DOHH2 (cell line): ENCODE measurements around the gene TGFBR2.

Experiments used
- H3F3A ChIP-seq: fragments of 200-600 bp; sonication (generic), shearing (Covaris generic); 2 replicates; pipeline ENCODE4 v1.6.0; 2016; ENCODE audit warnings: antibody characterized with exemption, mild to moderate bottlenecking; ENCODE audit not compliant: control insufficient read depth, insufficient read depth
- H3K27ac ChIP-seq: fragments of 200-600 bp; sonication (generic); 2 replicates; pipeline ENCODE4 v1.5.1; 2014; ENCODE audit warnings: low read depth, mild to moderate bottlenecking, low read length, moderate library complexity
- H3K27me3 ChIP-seq: fragments of 200-600 bp; sonication (generic); 2 replicates; pipeline ENCODE4 v1.6.1; 2014; ENCODE audit warnings: mild to moderate bottlenecking, low read length, mixed read lengths; ENCODE audit not compliant: control insufficient read depth
- H3K36me3 ChIP-seq: fragments of 200-600 bp; sonication (generic); 2 replicates; pipeline ENCODE4 v1.6.1; 2014; ENCODE audit warnings: mild to moderate bottlenecking, low read length, moderate library complexity, mixed read lengths; ENCODE audit not compliant: control insufficient read depth
- H3K4me1 ChIP-seq: fragments of 200-600 bp; sonication (generic); 2 replicates; pipeline ENCODE4 v1.6.1; 2014; ENCODE audit warnings: mild to moderate bottlenecking, low read length, mixed read lengths; ENCODE audit not compliant: control insufficient read depth
- H3K4me2 ChIP-seq: fragments of 200-600 bp; sonication (generic); 2 replicates; pipeline ENCODE4 v1.6.0; 2014; ENCODE audit warnings: mild to moderate bottlenecking, low read length, moderate library complexity
- H3K4me3 ChIP-seq: fragments of 200-600 bp; sonication (generic); 2 replicates; pipeline ENCODE4 v1.5.1; 2014; ENCODE audit warnings: mild to moderate bottlenecking, low read length, mixed read lengths
- H3K79me2 ChIP-seq: fragments of 200-600 bp; sonication (generic); 2 replicates; pipeline ENCODE4 v1.6.1; 2014; ENCODE audit warnings: mild to moderate bottlenecking, low read length, mixed read lengths; ENCODE audit not compliant: control insufficient read depth
- H3K9me2 ChIP-seq: fragments of 200-600 bp; sonication (generic); replicated peaks from 2 replicates; pipeline ENCODE4 v1.6.1; 2014; ENCODE audit warnings: mild to moderate bottlenecking, low read length, mixed read lengths; ENCODE audit not compliant: control insufficient read depth
- H3K9me3 ChIP-seq: fragments of 200-600 bp; sonication (generic); 2 replicates; pipeline ENCODE4 v1.6.1; 2014; ENCODE audit warnings: antibody characterized with exemption, low read length, mixed read lengths; ENCODE audit not compliant: control insufficient read depth, insufficient read depth
- H4K20me1 ChIP-seq: fragments of 200-600 bp; sonication (generic); 2 replicates; pipeline ENCODE4 v1.6.0; 2014; ENCODE audit warnings: low read depth, mild to moderate bottlenecking, antibody characterized with exemption, low read length, moderate library complexity; ENCODE audit not compliant: control insufficient read depth, insufficient read depth
- EZH2phosphoT487 ChIP-seq: fragments of 200-600 bp; sonication (generic); IDR thresholded peaks from 2 replicates; pipeline ENCODE4 v1.6.1; 2017; ENCODE audit warnings: borderline replicate concordance, mild to moderate bottlenecking, antibody characterized with exemption, low read length, moderate library complexity, mixed read lengths
- TF ChIP-seq, protein P1 (sequence below): fragments of 200-600 bp; sonication (generic); IDR thresholded peaks from one replicate; pipeline ENCODE4 v1.5.1; 2014; ENCODE audit warnings: antibody characterized with exemption, mild to moderate bottlenecking, low read depth, low read length; ENCODE audit not compliant: poor library complexity, severe bottlenecking

Gene TGFBR2

DNA sequence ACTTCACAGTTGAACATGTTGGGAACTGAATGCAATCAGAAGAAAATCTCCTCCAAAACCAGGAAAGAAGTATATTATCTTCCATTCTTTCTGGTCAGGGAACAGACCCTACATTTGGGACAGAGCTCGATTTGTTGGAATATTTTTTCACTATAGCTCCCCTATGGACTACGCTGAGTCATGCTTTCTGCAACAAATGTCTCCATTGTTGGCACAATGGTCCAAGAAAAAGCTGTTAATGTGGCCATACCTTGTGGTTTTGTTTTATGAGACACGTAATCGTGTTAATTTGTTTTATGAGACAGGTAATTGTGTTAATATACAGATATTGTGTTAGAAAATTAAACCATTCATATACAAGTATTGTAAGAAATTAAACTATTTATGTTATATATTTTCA, 101.4 kb downstream of the TGFBR2 start:
- Histone ChIP-seq H3K4me1 (peaks cover 9% of the 10 kb centered on the region), H3F3A (no peaks in the 10 kb centered on the region), H3K27me3 (no peaks in the 10 kb centered on the region), H3K9me2 (no peaks in the 10 kb centered on the region), H3K4me2 (no peak overlapping the region), H3K4me3 (no peak overlapping the region), H3K79me2 (no peaks in the 10 kb centered on the region), H3K36me3 (no peaks in the 10 kb centered on the region), H3K9me3 (peaks cover 7% of the 10 kb centered on the region), H4K20me1 (no peaks in the 10 kb centered on the region), H3K27ac (no peak overlapping the region)
- TF ChIP-seq, protein P1, sequence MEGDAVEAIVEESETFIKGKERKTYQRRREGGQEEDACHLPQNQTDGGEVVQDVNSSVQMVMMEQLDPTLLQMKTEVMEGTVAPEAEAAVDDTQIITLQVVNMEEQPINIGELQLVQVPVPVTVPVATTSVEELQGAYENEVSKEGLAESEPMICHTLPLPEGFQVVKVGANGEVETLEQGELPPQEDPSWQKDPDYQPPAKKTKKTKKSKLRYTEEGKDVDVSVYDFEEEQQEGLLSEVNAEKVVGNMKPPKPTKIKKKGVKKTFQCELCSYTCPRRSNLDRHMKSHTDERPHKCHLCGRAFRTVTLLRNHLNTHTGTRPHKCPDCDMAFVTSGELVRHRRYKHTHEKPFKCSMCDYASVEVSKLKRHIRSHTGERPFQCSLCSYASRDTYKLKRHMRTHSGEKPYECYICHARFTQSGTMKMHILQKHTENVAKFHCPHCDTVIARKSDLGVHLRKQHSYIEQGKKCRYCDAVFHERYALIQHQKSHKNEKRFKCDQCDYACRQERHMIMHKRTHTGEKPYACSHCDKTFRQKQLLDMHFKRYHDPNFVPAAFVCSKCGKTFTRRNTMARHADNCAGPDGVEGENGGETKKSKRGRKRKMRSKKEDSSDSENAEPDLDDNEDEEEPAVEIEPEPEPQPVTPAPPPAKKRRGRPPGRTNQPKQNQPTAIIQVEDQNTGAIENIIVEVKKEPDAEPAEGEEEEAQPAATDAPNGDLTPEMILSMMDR = no peak
- TF ChIP-seq EZH2phosphoT487 = no peak

DNA sequence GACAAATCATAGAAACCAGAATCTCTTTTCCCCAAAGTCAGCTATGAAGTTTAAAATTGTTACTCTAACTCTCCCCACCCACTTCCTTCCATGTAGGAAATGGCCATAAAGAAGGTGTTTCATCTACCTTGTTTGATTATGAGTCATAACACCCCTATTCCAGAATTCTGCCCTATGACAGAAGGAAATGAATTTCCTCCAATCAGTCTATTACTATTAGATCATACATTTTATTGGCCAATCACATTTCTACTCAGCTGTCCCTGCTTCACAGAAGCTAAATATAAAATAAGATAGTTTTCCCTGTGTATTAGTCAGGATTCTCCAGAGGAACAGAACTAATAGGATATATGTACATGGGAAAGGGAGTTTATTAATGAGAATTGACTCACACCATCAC, 102.1 kb downstream of the TGFBR2 start:
- TF ChIP-seq EZH2phosphoT487 = no peak
- TF ChIP-seq, protein P1 = no peak
- Histone ChIP-seq H3K79me2 (no peaks in the 10 kb centered on the region), H3K4me1 (peaks cover 12% of the 10 kb centered on the region), H3K4me3 (no peak overlapping the region), H3K36me3 (no peaks in the 10 kb centered on the region), H3K27me3 (no peaks in the 10 kb centered on the region), H3K27ac (no peak overlapping the region), H4K20me1 (no peaks in the 10 kb centered on the region), H3K9me3 (peaks cover under 1% of the 10 kb centered on the region; the same call in 1 of the 2 replicates), H3K9me2 (no peaks in the 10 kb centered on the region), H3F3A (no peaks in the 10 kb centered on the region), H3K4me2 (no peak overlapping the region)

DNA sequence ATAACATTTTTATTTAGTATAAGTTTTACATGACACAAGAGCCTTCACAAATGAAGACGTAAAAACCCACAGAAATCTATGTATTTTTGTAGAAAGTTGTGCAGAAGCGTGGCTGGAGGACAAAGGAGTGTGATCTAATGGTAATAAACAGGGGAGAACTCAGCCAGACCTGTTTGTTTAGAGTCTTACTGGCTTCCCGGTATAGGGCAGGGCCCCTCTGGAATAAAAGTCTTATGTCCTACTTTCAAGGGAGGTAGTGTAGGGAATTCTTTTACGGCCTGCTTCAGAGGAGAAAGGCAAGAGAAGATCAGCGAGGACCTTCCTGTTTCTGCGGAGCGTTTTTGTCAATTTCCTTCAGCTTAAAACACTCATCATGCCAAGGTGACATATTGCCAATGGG, 103.6 kb downstream of the TGFBR2 start:
- H3K9me2 ChIP-seq = no peaks in the 10 kb centered on the region
- H3K4me3 ChIP-seq = no peak overlapping the region
- TF ChIP-seq EZH2phosphoT487 = no peak
- TF ChIP-seq, protein P1 = no peak
- H3K27ac ChIP-seq = no peak overlapping the region
- H3K4me2 ChIP-seq = no peak overlapping the region
- no peaks in the 10 kb centered on the region for H3K9me3 ChIP-seq
- no peaks in the 10 kb centered on the region for H3F3A ChIP-seq
- H3K27me3 ChIP-seq = no peaks in the 10 kb centered on the region
- H3K79me2 ChIP-seq = no peaks in the 10 kb centered on the region
- H4K20me1 ChIP-seq = no peaks in the 10 kb centered on the region
- H3K4me1 ChIP-seq = peaks cover 12% of the 10 kb centered on the region
- H3K36me3 ChIP-seq = no peaks in the 10 kb centered on the region

DNA sequence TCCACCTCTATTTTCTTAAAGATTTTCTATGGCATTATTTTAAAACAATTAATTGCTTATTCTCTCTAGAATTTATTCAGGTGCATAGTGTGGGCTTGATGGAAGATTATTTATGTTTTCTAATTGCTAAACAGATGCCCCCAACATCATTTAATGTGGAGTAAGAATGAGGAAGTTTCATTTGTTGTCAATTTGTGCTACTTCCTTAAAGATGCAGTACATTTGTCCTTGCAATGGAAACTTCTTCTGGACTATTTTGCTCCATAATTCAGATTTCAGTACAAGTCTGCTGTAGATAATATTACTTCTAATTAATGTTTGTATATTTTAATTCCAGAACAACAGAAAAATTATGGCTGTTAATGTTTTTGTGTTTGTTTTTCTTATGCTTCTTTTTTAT, 104.8 kb downstream of the TGFBR2 start:
- H3K4me2 ChIP-seq = no peak overlapping the region
- no peaks in the 10 kb centered on the region for H4K20me1 ChIP-seq
- H3K27me3 ChIP-seq = no peaks in the 10 kb centered on the region
- no peak overlapping the region for H3K4me3 ChIP-seq
- no peaks in the 10 kb centered on the region for H3F3A ChIP-seq
- no peaks in the 10 kb centered on the region for H3K36me3 ChIP-seq
- H3K79me2 ChIP-seq = no peaks in the 10 kb centered on the region
- TF ChIP-seq, protein P1 = no peak
- TF ChIP-seq EZH2phosphoT487 = no peak
- H3K9me3 ChIP-seq = no peaks in the 10 kb centered on the region
- no peaks in the 10 kb centered on the region for H3K9me2 ChIP-seq
- peaks cover 12% of the 10 kb centered on the region for H3K4me1 ChIP-seq
- H3K27ac ChIP-seq = no peak overlapping the region
